Activated CD4-positive, CD25-positive, alpha-beta regulatory T cell treated with anti-CD3 and anti-CD28 coated beads, Interleukin-2, amount 50 U/mL, for 16 hours (primary cell): ENCODE results near the gene GPR84.
"Not testable (repeated sequence)": the region's sequence is repeated elsewhere in the genome, so short reads cannot be mapped to it uniquely, and the experiment has no call there.

Experiments used
- DNase-seq: peaks from one replicate; pipeline ENCODE4 v3.0.0-alpha.2; 2020; ENCODE audit warnings: low read depth, low spot score

The GPR84 gene

DNA sequence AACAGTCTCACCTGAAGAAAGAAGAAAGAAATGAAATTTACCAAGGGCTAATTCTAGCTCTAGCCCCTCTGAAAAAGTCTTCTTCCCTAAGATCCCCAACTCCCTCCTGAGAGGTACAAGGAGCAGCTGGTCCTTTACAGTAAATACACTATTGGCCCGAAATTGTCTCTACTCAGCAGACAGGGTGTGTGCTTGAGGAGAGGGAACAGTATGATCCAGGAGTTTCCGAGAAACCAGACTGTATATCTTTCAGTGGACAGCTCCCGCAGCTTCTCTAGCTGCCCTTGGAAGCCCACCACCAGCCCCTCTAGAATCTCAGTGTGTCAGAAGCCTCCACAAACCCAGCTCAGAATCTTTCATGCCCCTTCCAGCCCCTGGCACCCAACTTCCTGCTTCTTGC lies 8.1 kb downstream of the GPR84 start:
- DNase-seq, result no peak

DNA sequence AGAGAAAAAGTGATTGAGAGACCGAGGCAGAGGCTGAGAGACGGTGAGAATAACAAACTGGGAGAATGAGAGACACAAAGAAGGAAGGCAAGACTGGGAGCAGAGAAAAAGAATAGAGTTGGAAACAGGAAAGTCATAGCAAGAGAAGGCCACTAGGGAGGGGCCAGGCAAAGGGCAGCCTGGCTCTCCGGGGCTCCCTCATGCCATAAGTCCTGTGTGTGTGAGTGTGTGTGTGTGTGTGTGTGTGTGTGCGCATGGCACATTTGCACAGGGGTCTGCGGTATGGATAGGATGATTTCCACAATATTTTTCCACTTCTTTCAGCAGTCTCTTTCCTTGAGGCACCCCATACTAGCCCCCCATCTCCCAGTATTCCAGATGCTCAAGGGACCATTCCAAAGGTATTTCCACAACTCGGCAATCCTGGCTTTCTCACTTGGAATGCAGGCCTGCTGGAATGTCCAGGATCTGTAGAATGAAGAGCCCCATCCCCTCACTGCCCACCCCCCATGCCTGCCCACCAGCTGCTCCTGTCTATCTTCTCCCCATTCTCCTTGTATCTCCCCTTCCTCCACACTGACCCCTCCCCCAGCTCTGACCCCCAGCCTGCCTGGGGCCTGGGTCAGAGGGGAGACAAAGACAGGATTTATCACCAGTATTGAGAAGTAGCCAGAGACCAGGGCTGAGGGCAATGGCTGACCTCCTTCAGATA lies 9.0 kb downstream of the GPR84 start:
- DNase-seq, result no peak

DNA sequence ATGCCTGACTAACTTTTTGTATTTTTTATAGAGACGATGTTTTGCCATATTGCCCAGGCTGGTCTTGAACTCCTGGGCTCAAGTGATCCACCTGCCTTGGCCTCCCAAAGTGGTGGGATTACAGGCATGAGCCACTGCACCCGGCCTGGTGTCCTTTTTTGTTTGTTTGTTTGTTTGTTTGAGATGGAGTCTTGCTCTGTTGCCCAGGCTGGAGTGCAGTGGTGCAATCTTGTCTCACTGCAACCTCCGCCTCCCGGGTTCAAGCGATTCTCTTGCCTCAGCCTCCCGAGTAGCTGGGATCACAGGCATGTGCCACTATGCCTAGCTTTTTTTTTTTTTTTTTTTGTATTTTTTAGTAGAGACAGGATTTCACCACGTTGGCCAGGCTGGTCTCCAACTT lies 10.0 kb downstream of the GPR84 start:
- DNase-seq, result not testable (repeated sequence)

DNA sequence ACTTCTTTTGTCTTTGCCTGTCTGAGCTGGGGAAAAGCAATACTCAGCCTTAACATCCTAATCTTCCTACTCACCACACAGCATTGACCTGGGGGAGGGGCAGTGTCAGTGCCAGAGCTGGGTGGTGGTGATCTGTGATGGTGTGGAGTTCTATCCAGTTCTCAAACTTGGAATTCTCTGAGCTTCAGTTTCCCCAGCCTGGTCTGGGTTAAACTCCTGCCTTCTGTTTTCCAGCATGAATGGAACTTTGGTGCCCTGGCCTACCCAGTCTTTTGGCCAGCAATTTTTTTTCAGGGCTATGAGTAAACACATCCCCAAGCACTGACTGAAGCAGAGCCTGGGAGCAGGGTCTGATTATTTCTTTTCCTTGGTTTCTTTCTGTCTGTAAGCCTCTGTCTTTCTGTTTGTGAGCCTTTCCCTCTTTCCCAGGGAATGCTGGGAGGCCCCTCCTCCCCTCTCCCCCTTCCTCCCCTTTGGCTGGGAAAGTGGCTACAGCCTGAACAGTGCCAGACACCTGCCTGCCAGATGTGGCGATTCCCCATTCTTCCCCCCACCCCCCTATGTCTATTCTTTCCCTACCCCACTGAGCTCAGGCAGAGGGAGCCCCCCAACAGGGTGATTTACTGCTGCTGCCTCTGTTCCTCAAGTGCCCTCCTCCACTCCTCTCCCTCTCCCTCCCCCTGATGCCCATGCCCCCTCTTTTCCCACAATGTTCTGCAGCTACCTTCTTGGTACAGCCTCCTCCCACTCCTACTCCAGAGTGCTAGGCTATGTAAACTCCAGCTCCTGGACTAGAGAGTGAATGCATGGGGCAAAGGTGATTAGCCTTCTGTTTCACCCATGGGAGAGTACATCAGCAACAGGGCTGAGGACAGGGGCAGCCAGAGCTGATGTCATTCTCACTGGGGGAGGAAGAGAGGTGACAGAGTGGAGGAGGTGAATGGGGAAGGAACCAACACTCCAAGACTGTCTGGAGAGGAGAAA lies 11.1 kb downstream of the GPR84 start:
- DNase-seq, result no peak

DNA sequence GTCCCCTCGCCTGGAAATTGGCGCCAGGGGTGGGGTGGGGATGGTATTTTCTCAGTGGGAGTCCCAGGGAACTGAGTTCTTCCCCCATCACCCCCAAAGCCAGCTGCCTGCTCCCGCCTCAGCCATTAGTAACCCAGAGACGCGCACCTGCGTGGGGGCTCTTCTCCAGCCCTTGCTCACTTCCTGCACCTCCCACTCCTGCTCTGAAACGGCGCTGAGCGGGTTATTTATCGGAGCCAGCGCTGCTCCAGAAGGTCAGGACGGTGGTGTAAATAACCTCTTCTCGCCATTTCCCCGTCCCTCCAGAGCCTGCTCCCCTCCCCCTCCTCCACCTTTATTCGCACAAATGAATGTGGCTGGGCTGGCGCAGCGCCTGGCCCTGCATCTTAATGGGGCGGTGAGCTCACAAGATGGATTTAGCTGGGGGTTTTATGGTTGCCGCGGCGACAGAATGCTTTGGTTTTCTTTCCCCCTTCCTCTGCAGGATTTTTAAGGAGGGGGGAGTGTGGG lies 12.2 kb downstream of the GPR84 start:
- DNase-seq, result no peak

DNA sequence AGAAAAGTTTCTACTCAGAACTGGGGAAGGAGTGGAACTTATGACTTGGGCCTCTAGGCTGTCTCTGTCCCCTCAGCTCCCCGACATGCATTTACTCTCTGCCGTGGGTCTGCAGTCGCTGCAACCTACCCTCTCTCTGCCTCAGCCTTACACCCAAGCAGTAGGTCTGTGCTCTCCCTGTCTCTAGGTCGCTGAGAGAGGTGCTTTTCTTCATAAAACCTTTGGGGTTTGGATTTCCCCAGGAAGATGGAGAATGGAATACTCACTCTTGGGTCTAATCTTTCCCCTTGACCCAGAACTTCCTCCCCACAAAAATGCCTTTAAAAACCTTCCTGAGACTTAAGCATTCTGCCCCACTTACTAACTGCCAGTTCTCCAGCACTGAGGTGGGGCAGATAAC lies 12.9 kb downstream of the GPR84 start:
- no peak for DNase-seq

DNA sequence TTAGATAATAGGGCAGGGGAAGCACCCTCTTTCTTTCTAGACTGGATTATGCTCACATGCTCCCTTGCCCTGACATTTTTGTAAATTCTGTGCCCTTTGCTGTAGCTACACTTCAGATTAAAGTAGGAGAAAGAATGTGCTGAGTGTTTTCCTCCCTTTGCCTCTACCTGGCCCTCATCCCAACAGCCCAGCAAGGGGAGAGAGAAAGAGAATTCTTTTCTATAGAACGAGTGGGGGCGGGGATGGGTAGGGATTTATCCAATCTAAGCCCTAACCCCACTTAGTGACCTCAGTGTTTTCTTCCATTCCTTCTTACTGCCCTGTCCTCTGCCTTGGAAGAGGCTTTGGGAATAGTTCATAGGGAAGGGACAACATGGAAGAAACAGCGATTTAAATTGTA lies 13.5 kb downstream of the GPR84 start:
- DNase-seq, result no peak

DNA sequence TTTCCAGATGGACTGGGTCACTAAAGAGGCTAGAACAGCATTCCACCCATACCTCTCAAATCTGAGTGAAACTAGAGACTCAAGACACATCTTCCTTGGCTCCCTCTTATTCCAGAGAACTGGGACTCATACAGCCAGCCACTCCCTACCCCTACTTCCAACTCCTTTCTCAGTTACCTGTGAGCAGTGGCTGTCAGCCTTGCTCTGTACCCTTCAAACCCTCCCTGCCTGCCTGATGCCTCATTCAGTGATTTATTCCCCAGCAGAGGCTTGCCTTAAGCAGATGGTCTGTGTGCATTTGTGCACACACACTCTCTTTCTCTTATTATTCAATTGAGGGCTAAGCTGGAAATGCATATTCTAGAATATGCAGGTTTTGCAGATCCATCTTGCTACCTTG lies 14.6 kb downstream of the GPR84 start:
- no peak for DNase-seq

DNA sequence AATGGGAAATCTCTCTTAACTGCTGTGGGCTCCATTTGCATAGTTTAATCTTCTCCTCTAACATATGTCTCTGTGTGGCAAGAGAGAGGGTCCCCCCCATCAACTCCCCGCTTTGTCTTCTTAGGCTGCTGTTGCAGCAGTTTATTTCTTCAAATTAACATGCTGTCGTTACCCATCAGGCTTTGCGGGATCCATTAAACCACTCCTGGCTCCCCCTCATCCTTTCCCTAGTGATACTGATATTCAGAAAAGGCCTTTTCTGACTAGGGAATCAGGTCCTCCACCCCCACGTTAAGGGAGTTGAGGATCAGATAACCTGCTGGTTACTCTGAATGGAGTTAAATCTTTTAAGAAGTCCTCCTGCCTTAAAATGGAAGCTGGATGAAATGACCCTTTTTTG lies 15.2 kb downstream of the GPR84 start:
- no peak for DNase-seq

DNA sequence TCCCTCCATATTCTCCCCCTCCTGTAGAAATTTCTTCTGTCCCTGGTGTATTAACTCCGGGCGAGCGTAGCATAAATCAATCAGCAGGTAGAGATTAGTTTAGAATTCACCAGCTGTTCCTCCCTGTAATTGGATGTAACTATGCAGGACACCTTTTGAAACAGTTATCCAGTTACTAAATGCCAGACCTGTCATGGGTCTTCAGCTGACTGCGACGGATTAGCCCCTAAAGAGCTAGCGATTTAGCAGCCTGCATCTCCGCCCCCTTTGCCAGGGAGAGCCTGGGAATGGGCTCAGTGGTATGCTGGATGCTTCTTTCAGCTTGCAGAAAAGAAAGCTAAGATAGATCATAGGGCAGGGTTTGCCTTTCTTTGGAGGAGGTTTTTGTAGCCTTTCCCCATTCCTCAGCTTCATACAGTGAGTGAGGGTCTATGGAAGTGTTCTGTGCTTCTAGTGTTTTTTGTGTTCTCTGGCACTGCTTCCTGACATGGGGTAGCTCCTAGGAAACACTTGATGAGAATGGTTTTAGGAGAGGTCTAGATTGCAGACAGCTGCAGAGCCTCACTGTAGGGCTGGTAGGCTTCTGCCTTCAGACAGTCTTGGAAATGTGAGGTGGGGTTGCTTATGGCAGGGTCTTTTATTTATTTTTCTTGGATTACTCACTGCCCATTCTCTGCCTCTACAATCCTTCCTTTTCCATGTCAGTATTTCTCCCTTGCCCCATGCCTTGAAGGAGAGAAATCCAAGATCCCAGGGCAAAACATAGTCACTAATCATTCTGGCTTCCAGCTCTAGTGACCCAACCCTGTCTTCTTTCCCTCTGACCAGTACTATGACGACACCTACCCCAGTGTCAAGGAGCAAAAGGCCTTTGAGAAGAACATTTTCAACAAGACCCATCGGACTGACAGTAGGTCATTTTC lies 22.6 kb downstream of the GPR84 start:
- DNase-seq, result no peak

DNA sequence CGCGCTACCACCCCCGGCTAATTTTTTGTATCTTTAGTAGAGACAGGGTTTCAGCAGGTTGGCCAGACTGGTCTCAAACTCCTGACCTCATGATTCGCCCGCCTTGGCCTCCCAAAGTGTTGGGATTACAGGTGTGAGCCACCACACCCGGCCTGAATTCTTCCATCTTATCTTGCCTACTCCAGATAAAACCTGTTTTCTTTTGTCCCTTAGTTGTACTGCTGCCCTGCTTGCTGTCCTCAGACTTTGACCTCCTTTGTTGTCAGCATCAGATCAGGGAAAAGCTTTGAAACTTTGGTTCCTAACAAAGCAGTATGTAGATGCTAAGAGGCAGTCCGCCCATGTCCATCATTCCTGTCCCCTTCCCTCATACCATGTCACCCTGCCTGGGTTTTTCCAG lies 23.4 kb downstream of the GPR84 start:
- DNase-seq, result no peak

DNA sequence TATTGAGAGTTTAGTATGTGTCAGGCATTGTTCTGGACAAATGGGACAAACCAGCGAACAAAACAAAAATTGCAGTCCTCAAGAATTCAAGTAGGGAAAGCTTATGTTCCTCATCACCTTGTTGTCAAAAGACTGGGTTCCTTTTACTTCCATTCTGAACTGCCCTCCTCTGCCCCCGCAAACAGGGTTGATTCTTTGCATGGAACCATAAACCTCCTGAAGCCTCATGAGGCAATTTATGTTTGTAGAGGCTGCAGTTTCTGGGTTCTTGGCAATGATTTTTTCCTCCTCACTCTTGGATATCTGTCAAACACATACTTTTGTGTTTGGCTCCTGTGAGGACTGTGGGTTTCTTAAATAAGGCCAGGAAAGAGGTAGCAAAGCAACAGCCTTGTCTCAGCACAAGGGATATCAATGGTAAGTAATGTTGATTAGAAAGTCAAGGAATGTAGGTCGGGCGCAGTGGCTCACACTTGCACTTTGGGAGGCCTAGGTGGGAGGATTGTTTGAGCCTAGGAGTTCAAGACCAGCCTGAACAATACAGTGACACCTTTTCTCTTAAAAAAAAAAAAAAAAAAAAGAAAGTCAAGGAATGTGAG lies 25.5 kb downstream of the GPR84 start:
- no peak for DNase-seq

DNA sequence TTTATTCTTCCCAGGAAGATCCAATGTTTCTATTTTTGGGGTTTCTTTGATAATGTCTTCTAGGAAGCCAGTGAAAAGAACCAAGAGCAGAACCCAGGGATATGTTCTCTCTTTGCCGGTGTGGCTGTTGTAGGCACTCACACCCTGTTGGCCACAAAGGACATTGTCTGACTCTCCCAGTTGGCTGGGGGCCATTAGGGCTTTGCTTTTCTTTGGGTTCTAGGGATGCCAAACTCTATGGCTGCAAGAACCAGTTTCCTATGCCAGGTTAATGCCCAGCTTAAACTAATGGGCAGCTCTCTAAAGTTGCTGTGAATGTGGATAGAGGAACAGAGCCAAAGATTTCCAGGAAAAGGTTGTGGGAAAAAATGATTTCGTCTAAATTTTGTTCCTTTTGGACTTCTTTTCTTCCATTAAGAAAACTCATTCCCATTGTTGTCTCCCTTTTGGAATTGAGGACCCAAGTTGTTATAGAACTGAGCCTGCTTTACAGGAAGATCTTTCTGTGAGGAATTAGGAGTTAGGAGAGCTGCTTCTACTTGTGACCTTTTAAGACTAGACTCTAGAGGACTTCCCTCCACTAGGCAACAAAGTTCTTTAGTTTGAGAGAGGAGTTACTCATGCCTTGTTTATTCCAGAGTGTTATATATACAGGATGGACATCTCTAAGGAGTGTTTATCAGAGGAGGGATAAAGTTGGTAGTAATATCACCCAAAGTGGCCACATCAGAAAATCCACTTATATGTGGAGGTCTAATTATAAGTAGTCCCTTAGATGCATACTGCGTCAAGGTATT lies 26.2 kb downstream of the GPR84 start:
- no peak for DNase-seq

DNA sequence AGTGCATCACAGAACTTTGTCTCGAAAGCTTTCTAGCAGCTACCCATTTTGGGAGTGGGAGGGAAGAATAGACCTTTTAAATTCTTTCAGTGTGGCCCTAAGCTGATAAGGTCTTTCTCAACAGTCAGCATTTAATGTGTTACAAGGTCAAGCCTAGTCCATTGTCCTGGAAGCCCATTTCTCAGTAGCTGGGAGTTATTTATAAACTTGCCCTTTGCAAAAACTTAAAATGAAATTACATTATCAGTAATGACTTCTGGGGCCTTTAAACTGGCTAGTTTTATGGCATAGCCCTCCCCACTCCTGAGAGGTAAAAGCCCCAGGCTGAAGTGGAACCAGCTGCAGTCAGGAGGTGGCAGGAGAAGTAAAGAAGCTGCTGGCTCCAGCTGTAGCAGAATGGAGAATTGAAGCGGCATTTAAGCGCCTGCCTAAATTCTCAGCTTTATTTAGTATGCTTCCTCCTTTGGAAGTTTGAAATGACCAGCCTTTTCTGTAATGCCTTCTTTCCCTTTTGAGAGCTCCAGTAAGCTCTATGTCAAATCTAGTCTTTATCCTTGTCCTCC lies 26.9 kb downstream of the GPR84 start:
- no peak for DNase-seq

DNA sequence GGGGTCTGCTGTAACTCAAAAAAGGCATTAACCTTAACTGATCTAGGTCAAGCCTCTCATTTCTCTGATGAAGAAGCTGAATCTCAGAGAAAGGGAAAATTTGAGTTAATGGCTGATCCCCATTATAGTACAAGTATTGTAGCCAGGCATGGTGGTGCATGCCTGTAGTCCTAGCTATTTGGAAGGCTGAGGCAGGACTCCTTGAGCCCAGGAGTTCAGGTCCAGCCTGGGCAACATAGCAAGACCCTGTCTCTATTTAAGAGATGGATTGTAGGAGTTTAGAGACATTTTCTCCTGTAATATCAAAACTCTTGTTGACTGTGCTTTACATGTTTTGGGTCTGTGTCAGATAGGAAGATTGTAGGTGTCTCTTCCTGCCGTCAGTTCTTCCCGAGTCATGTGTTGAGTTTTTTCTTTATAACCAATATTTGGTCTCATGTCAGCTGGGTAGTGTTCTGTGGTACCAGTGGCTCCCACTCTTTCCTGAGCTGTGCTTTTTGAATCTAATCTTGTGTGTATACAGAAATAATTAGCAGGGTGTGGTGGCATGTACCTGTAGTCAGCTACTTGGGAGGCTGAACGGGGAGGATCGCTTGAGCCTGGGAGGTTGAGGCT lies 30.8 kb downstream of the GPR84 start:
- no peak for DNase-seq

DNA sequence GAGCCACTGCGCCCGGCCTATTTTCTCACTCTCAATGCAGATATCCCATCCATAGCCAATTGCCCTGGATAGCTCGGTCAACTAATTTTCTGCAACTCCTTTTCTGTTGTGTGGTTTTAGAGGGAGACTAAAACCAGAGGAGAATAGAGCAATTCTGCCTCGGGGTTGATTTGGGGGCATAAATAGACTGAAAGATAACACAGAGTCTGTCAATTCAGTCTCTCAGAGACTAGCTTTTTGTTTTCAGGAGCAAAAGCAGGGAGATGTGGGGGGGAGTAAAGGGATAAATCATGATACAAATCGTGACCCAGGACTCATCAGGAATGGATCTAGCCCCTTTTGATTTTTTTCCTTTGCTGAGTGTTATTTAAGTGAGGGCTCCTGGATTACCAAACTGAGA lies 32.8 kb downstream of the GPR84 start:
- DNase-seq, result no peak

DNA sequence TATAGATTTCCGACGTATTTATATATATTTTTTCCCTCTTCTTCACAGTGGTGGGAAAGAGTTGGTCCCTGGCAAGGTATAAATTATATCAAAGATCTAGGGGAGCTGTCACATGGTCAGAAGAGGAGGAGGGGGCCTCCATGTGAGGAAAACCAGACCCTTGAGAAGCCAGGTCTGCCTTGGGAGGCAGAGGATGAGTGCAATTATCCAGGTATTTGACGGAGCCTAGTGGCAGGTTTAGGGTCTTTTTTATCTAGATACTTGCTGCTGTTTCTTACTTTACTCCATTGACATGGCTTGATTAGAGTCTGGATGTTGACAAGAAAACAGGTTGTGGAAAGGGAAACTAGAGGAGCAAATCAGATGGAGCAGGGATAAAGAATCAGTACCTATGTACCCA lies 33.8 kb downstream of the GPR84 start:
- DNase-seq, result no peak

DNA sequence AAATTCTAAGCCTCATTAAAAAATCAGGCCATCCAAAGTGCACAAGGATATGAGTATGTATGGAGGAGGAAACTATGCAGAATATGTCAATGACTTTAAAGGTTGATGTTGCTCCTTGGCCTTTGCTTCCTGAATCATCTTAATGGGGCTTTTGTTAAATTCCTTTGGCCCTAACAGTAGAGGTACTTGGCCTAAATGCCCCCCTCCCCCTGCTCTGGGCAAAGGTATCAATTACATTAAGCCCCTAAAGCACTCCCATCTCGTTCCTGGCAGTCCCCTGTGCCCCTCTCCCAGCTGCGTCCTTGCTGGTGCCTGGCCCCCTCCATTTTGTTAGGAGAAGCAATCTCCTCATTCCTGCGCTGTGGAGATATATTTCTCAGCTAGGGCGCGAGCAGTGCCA lies 34.5 kb downstream of the GPR84 start:
- DNase-seq, result no peak

DNA sequence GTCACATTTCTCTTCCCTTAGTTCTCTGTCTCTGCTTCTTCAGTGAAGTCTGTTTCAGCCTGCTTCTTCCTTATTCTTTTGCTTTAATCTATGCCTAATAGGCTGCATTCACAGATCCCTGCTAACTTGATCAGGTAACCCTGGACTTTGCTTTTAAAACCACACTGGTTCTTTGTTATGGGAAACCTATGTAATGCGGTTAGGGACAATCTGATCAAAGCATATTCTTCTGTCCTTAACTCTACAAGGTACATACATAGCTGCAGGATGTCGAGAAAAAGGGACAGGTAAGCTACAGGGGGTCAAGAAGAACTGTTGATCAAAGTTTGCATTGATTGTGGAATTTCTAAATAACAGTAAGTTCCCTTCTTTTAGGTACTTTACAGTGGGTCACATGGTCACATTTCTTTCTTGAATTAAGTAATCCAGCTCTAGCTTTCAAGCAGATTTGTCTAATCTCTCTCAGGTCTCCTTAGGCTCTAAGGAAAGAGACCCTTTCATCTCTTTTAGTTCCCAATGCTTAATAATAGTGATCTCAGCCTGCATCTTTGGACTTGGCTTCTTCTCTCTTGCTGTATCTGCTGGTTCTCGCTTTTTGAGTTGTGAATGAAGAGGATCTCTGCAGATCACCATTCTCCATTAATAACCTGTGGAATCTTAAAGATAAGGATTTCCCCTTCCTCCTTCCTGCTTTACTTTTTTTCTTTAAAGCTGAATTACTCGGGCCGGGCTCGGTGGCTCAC lies 35.5 kb downstream of the GPR84 start:
- no peak for DNase-seq
